GM12891 (cell line): ENCODE results near the gene PLEKHH2.

Source experiments
- POLR2A ChIP-seq: IDR thresholded peaks from 2 replicates; pipeline ENCODE4 v1.6.1; 2011; ENCODE audit warnings: low read depth, low read length, control low read depth
- POLR2AphosphoS5 ChIP-seq: IDR thresholded peaks from 2 replicates; pipeline ENCODE4 v1.6.1; 2011; ENCODE audit warnings: low read depth, low read length, control low read depth
- TAF1 ChIP-seq: IDR thresholded peaks from 2 replicates; pipeline ENCODE4 v1.6.1; 2011; ENCODE audit warnings: low read depth, low read length, control low read depth

- TF ChIP-seq POLR2AphosphoS5 (no peak), POLR2A (no peak), TAF1 (no peak)
Observed at GRCh38 chr2:43605851-43606250, 31.2 kb upstream of the PLEKHH2 start.
